DOHH2 (cell line): ENCODE measurements around the gene SLIT1.

ENCODE experiments used
- H3F3A ChIP-seq: fragments of 200-600 bp; sonication (generic), shearing (Covaris generic); 2 replicates; pipeline ENCODE4 v1.6.0; 2016; ENCODE audit warnings: antibody characterized with exemption, mild to moderate bottlenecking; ENCODE audit not compliant: control insufficient read depth, insufficient read depth
- H3K27ac ChIP-seq: fragments of 200-600 bp; sonication (generic); 2 replicates; pipeline ENCODE4 v1.5.1; 2014; ENCODE audit warnings: low read depth, mild to moderate bottlenecking, low read length, moderate library complexity
- H3K27me3 ChIP-seq: fragments of 200-600 bp; sonication (generic); 2 replicates; pipeline ENCODE4 v1.6.1; 2014; ENCODE audit warnings: mild to moderate bottlenecking, low read length, mixed read lengths; ENCODE audit not compliant: control insufficient read depth
- H3K36me3 ChIP-seq: fragments of 200-600 bp; sonication (generic); 2 replicates; pipeline ENCODE4 v1.6.1; 2014; ENCODE audit warnings: mild to moderate bottlenecking, low read length, moderate library complexity, mixed read lengths; ENCODE audit not compliant: control insufficient read depth
- H3K4me1 ChIP-seq: fragments of 200-600 bp; sonication (generic); 2 replicates; pipeline ENCODE4 v1.6.1; 2014; ENCODE audit warnings: mild to moderate bottlenecking, low read length, mixed read lengths; ENCODE audit not compliant: control insufficient read depth
- H3K4me2 ChIP-seq: fragments of 200-600 bp; sonication (generic); 2 replicates; pipeline ENCODE4 v1.6.0; 2014; ENCODE audit warnings: mild to moderate bottlenecking, low read length, moderate library complexity
- H3K4me3 ChIP-seq: fragments of 200-600 bp; sonication (generic); 2 replicates; pipeline ENCODE4 v1.5.1; 2014; ENCODE audit warnings: mild to moderate bottlenecking, low read length, mixed read lengths
- H3K79me2 ChIP-seq: fragments of 200-600 bp; sonication (generic); 2 replicates; pipeline ENCODE4 v1.6.1; 2014; ENCODE audit warnings: mild to moderate bottlenecking, low read length, mixed read lengths; ENCODE audit not compliant: control insufficient read depth
- H3K9me2 ChIP-seq: fragments of 200-600 bp; sonication (generic); replicated peaks from 2 replicates; pipeline ENCODE4 v1.6.1; 2014; ENCODE audit warnings: mild to moderate bottlenecking, low read length, mixed read lengths; ENCODE audit not compliant: control insufficient read depth
- H3K9me3 ChIP-seq: fragments of 200-600 bp; sonication (generic); 2 replicates; pipeline ENCODE4 v1.6.1; 2014; ENCODE audit warnings: antibody characterized with exemption, low read length, mixed read lengths; ENCODE audit not compliant: control insufficient read depth, insufficient read depth
- H4K20me1 ChIP-seq: fragments of 200-600 bp; sonication (generic); 2 replicates; pipeline ENCODE4 v1.6.0; 2014; ENCODE audit warnings: low read depth, mild to moderate bottlenecking, antibody characterized with exemption, low read length, moderate library complexity; ENCODE audit not compliant: control insufficient read depth, insufficient read depth
- EZH2phosphoT487 ChIP-seq: fragments of 200-600 bp; sonication (generic); IDR thresholded peaks from 2 replicates; pipeline ENCODE4 v1.6.1; 2017; ENCODE audit warnings: borderline replicate concordance, mild to moderate bottlenecking, antibody characterized with exemption, low read length, moderate library complexity, mixed read lengths
- TF ChIP-seq, protein P1 (sequence below): fragments of 200-600 bp; sonication (generic); IDR thresholded peaks from one replicate; pipeline ENCODE4 v1.5.1; 2014; ENCODE audit warnings: antibody characterized with exemption, mild to moderate bottlenecking, low read depth, low read length; ENCODE audit not compliant: poor library complexity, severe bottlenecking

The SLIT1 gene

DNA sequence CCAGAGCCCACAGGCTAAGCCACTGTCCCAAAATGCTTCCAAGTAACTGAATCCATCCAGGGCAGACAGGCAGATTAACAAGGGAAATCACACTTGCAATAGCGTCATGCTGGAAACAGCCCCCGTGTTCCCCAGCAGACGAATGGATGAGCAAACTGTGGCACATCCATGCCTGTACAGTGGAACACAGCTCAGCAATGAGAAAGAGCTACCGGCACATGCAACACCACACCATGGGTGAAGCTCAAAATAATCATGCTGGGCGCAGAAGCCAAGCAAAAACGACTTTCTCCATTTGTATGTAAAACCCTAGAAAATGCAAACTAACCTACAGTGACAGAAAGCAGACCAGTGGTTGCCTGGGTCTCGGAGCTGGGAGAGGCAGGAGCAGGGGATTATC is 153.1 kb downstream of the SLIT1 start:
- Histone ChIP-seq H3K4me1 (peaks cover 6% of the 10 kb centered on the region), H3K9me3 (no peaks in the 10 kb centered on the region), H4K20me1 (no peaks in the 10 kb centered on the region), H3K79me2 (no peaks in the 10 kb centered on the region), H3K9me2 (no peaks in the 10 kb centered on the region), H3K4me3 (no peak overlapping the region), H3K27me3 (peaks cover 8% of the 10 kb centered on the region; the same call in 1 of the 2 replicates), H3K27ac (no peak overlapping the region), H3K4me2 (no peak overlapping the region), H3F3A (no peaks in the 10 kb centered on the region), H3K36me3 (no peaks in the 10 kb centered on the region)
- TF ChIP-seq EZH2phosphoT487: no peak
- TF ChIP-seq, protein P1, sequence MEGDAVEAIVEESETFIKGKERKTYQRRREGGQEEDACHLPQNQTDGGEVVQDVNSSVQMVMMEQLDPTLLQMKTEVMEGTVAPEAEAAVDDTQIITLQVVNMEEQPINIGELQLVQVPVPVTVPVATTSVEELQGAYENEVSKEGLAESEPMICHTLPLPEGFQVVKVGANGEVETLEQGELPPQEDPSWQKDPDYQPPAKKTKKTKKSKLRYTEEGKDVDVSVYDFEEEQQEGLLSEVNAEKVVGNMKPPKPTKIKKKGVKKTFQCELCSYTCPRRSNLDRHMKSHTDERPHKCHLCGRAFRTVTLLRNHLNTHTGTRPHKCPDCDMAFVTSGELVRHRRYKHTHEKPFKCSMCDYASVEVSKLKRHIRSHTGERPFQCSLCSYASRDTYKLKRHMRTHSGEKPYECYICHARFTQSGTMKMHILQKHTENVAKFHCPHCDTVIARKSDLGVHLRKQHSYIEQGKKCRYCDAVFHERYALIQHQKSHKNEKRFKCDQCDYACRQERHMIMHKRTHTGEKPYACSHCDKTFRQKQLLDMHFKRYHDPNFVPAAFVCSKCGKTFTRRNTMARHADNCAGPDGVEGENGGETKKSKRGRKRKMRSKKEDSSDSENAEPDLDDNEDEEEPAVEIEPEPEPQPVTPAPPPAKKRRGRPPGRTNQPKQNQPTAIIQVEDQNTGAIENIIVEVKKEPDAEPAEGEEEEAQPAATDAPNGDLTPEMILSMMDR: no peak

GRCh38 chr10:97031459-97031858 is 154.3 kb downstream of the SLIT1 start:
- Histone ChIP-seq H3K27ac (no peak overlapping the region), H3K4me1 (no peaks in the 10 kb centered on the region), H3K79me2 (no peaks in the 10 kb centered on the region), H3K27me3 (peaks cover 8% of the 10 kb centered on the region; the same call in 1 of the 2 replicates), H3K4me3 (no peak overlapping the region), H3K9me2 (no peaks in the 10 kb centered on the region), H3K4me2 (no peak overlapping the region), H4K20me1 (no peaks in the 10 kb centered on the region), H3K36me3 (no peaks in the 10 kb centered on the region), H3K9me3 (no peaks in the 10 kb centered on the region), H3F3A (no peaks in the 10 kb centered on the region)
- TF ChIP-seq, protein P1: no peak
- TF ChIP-seq EZH2phosphoT487: no peak

GRCh38 chr10:97030894-97031293 is 154.9 kb downstream of the SLIT1 start:
- TF ChIP-seq EZH2phosphoT487: no peak
- TF ChIP-seq, protein P1: no peak
- H3K4me1 ChIP-seq: no peaks in the 10 kb centered on the region
- no peaks in the 10 kb centered on the region for H3K79me2 ChIP-seq
- no peaks in the 10 kb centered on the region for H3F3A ChIP-seq
- no peak overlapping the region for H3K4me2 ChIP-seq
- H3K27me3 ChIP-seq: peaks cover 7% of the 10 kb centered on the region; the same call in 1 of the 2 replicates
- H3K36me3 ChIP-seq: no peaks in the 10 kb centered on the region
- H3K4me3 ChIP-seq: no peak overlapping the region
- H3K27ac ChIP-seq: no peak overlapping the region
- H4K20me1 ChIP-seq: no peaks in the 10 kb centered on the region
- H3K9me2 ChIP-seq: no peaks in the 10 kb centered on the region
- no peaks in the 10 kb centered on the region for H3K9me3 ChIP-seq

DNA sequence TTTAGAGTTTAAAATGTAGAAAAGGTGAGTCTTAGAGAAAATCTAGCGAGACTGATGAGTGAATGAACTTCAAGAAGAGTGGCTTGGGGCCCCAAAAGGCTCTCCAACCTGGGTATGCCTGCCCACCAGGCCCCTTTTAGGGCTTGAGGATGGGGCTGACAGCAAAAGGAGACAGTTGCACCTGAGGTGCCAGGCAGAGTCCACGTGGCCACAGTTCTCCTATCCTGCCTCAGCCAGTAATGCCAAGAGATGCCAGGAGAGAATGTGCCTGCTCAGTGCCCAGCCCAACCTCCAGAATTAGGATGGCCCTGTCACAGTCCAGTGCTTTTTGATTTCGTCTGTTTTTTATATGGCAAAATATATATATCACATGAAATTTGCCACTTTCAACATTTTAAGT is 156.5 kb downstream of the SLIT1 start:
- TF ChIP-seq EZH2phosphoT487: no peak
- TF ChIP-seq, protein P1: no peak
- H4K20me1 ChIP-seq: no peaks in the 10 kb centered on the region
- H3K9me2 ChIP-seq: no peaks in the 10 kb centered on the region
- no peaks in the 10 kb centered on the region for H3K36me3 ChIP-seq
- no peak overlapping the region for H3K4me2 ChIP-seq
- H3K27ac ChIP-seq: no peak overlapping the region
- H3F3A ChIP-seq: no peaks in the 10 kb centered on the region
- peaks cover under 1% of the 10 kb centered on the region for H3K4me1 ChIP-seq
- no peaks in the 10 kb centered on the region for H3K79me2 ChIP-seq
- H3K27me3 ChIP-seq: peaks cover 6% of the 10 kb centered on the region; the same call in 1 of the 2 replicates
- H3K4me3 ChIP-seq: no peak overlapping the region
- no peaks in the 10 kb centered on the region for H3K9me3 ChIP-seq
